ENCODE results near the gene NKTR. TPM values are rescaled to one million over a fixed set of nuclear protein-coding genes. Genes with fewer than 3 reads are reported as not detected.

NKTR gene
- total and polyA plus RNA-seq, 2 of the 13 experiments (the other 11 are each of a cell fraction or from before 2014, with no cell fraction given) = 41.3 to 59.6 TPM

- no peak for TF ChIP-seq ZBTB40 (IDR thresholded peaks at IDR 0.05)
- TF ChIP-seq ZBTB40 (CRISPR knock-in tag; IDR thresholded peaks at IDR 0.05) = no peak
- no peak for TF ChIP-seq ZNF333 (CRISPR knock-in tag; IDR thresholded peaks at IDR 0.05; ENCODE audit: borderline replicate concordance)
- no peak for TF ChIP-seq ZNF691 (CRISPR knock-in tag; IDR thresholded peaks at IDR 0.05; ENCODE audit: borderline replicate concordance, low read depth)
- TF ChIP-seq ZBTB33 (CRISPR knock-in tag; IDR thresholded peaks at IDR 0.05) = no peak
- no peak for TF ChIP-seq GPN1 (CRISPR knock-in tag; IDR thresholded peaks at IDR 0.05; ENCODE audit: borderline replicate concordance)
- no peak for TF ChIP-seq UBTF (CRISPR knock-in tag; IDR thresholded peaks at IDR 0.05)
- no peak for TF ChIP-seq MXI1 (IDR thresholded peaks at IDR 0.05; ENCODE audit: borderline replicate concordance, low read depth, low read length)
- TF ChIP-seq RBAK (CRISPR knock-in tag; IDR thresholded peaks at IDR 0.05) = no peak
These were observed 82.0 kb downstream of the NKTR start (continued) for GRCh38 chr3:42682301-42683070.
